GM04503 (cell line): ENCODE measurements around the gene TMEM54.

Source experiments
- DNase-seq: peaks from one replicate; pipeline ENCODE4 v3.0.0-alpha.2; 2012; ENCODE audit warnings: low read depth

Gene TMEM54, protein sequence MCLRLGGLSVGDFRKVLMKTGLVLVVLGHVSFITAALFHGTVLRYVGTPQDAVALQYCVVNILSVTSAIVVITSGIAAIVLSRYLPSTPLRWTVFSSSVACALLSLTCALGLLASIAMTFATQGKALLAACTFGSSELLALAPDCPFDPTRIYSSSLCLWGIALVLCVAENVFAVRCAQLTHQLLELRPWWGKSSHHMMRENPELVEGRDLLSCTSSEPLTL

DNA sequence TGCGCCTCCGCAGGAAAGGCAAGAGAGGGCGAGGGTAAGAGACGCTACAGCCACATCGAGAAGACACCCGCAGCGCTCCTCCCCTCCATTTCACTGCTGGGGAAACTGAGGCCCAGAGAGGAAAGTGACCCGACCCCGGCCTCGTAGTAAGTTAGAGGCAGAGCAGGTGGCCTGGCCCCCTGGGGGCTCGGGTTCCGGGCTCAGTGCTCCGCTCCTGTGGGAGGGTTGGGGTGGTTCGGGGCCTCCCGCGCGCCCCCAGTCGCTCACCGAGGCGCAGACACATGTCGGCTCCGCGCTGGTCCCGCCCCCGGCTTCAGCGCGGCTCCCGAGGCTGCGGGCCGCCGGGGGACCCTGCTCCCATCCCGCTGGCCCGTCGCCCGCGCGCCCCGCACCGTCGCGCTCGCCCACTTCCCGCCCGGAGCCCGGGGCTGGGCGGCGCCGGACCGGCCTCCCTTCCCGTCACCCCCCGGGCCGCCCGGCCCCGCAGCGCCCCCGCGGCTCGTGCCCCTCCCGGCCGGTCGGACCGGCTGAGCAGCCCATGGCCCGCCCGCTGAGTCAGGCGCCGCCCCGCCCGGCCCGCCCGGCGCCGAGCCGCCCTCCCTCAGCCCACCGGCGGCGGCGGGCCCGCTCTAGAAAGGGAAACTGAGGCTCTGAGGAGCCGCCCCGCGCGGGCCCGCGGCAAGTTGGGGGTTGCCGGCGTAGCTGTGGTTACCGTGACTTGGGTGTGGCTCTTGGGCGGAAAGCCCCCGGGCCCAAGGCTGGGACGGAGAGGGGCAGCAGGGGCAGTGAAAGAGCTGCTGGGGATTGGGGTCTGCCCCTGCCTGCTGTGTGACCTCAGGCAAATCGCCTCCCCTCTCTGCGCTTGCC lies at the start of gene TMEM54:
Gene TMEM54 (minus strand): TSS at position 434 of the 867 bp plus-strand sequence. CDS start 151 bp downstream, at position 283.
- no peak for DNase-seq

DNA sequence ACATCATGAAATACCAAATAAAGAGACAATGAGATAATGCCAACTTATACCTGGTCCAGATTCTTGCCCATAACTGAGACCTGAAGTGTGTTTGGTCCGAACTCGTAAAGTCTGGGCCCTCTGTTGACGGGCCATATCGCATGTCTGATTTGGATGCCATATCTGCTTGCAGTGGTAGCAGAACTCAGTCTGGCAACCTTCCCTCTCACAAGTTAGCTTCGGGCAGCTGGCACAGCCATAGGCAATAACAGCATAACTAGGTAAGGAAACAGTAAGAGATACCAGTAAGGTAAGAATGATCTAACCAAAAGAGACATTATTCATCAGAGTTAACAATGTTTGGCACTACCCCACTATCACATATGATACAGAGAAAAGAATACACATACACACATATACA lies 48.3 kb upstream of the TMEM54 start:
- no peak for DNase-seq

DNA sequence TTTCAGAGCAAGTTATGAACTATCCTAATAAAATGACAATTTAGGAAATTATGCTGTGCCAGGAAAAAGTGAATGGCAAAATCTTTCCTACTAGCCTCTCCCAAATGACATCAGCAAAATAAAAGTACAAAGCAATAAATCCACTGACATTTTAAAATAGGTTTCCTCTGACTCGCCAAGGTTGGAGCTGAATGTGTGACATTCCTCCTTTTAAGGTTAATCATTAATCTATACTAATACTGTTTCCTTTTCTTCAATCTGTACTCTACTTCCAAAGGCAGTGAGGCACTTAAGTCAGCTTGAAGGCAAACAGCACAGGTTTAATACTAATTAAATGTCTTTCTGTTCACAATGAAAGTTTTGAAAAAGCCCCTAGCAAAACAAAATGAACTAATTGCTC lies 47.7 kb upstream of the TMEM54 start:
- DNase-seq, result no peak

DNA sequence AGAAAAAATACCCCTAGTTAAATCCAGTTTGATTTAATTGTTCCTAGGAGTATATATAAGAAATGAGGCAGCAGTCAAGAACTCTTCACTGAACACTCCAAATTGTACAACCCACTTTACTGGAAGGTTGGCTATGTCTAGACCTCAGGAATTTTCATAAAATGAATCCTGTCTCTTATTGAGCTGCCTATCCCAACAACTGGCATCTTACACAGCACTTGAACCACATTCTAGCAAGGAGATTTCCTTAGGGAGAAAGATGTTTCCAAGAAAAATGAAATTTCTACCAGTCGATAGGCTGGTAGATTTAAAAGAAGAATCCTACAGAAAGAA lies 47.2 kb upstream of the TMEM54 start:
- no peak for DNase-seq

DNA sequence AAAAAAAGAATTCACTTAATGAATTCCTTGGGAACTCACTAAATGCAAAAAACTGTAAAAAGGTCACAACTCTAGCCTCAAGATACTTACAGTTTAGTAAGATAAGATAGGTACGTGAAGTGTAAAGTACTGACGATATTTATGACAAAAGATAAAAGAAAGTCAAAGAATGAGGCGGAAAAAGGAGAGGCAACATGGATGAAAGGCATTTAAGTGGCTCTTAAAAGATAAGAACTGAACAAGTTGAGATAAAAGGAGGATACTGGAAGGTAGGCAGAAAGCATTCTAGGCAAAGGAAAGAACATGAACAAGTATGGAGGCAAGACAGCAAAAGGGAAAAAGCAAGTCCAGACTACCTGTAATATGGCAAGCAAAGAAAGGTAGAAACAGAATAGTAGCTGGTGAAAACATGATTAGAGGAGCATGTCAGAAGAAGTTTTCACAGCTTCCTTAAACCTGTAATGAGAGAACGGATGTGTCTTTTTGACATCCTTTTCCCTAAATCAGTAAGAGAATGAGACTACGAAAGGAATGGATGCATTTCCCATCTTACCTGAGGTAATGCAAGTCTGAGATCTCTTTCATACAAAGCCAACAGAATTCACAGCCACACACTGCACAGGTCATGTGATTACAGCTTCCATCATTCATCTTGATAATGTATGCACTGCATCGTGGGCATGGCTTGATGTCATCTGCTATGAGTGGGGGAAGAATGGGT lies 46.6 kb upstream of the TMEM54 start:
- no peak for DNase-seq

DNA sequence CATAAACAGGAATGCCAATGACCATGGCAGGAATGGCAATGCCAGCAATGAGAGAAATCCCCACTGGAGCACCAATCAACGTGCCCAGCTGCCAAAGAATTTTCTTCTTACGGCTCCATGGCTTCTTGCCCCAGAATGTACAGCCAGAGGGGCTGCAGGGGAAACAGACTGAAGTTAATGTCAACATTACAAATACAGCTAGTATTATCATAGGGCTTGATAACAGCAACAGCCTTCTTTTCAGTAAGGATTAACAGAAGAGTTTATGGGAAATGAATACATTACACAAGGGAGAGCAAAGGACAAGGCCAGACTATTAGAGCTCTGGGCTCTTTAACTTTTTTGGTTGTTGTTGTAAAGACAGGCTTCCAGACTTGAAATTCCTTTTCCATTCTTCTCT lies 45.2 kb upstream of the TMEM54 start:
- DNase-seq, result no peak

DNA sequence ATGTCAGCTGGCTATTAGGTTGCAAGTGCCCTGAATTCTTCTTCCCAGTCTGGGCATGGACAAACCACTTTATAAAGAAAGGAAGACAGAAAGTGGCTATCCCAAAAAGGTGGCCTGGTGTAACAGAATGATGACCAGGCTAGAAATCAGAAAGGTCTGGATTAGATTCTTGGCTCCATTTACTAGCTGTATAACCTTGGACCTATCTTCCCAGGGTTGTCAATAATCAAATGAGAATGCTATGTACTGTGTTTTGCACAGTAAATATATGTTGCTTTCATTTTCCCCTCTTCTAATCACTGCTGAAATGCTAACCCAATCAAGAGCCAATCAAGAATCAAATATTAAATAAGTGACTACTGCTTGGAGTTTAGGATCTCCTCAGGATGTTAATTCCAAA lies 43.0 kb upstream of the TMEM54 start:
- DNase-seq, result no peak

DNA sequence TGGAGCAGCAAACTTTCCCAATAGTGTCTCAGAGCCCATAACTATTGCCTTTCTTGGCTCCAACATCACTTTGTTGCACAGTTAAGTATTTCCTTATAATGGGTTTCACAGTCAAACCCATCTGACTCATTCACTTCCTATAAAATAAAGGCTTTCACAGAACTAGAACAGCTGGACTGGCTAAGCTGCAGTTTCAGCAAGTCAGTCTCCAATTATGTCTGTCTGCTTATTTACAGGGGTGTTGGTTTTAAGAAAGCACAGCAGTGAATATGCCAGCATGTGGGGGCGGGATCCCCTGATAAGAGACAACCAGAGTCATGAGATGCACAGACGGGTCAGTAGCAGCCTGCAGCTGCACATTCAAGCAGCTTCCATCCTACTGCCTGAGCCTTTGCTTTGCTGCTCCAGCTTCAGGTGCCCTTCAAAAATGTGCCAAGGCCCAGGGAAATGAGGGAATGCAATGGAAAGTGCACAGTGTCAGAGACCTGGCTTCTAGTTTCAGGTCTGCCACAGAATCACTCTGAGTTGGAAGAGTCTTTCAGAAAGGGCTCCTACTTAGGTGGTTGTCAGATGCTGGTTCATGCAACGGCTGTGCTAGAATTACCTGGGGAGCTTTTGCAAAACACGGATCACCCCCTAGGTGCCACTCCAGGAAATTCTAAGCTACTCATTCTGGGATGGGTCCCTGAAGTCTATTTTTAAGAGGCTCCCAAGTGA lies 38.6 kb upstream of the TMEM54 start:
- peak; percentile 75 for DNase-seq

DNA sequence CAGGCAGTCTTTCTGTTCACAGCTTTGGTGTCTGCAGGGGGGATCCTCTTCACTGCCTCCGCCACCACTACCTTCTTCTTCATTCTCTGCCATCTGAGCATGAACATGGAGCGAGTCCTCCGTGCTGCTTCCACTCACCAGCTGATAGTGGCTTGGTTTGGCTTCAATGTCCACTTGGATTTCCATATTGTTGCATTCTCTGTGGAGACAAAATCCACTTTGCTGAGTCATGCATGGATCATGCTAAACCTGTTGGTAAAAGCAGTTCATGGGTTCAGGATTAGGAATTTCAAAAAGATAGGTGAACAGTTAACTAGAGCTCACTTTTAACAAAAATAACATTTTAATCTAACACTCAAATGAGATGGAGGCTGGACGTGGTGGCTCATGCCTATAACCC lies 35.9 kb upstream of the TMEM54 start:
- no peak for DNase-seq

DNA sequence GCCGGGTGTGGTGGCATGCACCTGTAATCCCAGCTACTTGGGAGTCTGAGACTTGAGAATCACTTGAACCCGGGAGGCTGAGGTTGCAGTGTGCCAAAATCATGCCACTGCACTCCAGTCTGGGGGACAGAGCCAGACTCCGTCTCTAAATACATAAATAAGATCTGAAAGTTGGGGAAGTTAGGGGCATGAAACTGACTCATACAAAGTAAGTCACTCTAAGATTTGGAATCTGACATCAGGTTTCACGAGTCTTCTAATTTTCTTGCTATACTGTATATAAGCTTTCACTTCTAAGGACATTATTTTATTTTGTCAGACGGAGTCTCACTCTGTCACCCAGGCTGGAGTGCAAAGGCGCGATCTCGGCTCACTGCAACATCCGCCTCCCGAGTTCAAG lies 33.3 kb upstream of the TMEM54 start:
- no peak for DNase-seq

DNA sequence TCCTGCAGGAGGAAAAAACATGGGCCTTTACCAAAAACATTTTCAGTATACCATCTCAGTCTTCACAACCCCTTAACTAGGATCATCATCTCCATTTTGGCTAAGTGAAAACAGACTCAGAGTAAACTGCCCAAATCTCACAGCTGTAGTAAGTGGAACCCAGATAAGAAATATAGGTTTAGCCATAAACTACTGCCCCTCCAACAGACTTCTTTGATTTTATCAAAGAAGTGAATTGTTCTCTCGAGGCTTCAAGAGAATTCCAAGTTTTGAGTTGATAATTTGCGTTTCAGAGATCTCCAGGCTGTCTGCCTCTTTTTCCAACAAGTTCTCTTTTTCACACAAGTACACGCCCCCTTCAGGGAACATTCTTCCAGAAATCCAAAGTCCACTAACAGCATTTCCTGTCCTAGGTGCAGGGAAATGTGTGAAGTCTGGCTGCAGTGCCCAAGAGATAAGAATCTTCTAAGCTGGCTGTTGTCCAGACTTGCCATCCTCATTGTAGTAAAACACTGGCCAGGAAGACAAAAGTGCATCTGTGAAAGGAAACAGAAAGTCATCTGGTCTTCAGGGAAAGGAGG lies 32.6 kb upstream of the TMEM54 start:
- DNase-seq, result no peak

DNA sequence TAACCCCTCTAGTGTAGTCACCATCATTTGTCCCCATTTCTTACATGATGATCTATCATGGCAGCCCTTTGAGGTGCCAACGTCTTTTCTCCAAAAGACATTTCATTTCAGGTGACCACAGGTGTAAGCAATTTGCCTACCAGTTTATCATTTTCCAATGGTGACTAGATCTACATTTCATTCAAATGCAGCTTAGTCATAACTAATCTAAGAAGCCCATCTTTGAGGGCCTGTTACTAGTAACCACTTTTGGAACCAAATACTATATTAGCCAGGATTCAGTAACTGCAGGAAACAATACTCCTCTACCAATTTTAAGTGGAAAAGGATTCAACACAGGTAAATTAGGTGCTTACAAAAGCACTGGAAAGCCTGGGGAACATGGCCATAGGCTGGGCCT lies 30.6 kb upstream of the TMEM54 start:
- no peak for DNase-seq

DNA sequence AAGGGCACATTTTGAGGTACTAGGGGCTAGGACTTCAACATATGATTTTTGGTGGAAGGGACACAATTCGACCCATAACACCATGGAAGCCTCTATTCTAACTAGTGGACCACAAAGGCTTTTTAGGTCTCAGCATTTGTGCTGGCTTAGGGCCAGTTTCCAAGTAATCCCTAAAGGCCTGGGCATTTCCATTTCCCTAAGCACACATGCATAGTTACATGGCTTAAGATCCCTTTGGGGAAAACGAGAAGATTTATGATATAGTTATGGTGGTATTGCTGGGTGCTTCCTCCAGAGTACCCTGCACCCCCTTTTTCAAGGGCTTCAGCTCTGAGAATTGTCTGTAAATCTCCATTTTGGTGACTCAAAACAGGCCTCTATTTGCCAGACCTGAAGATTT lies 28.2 kb upstream of the TMEM54 start:
- DNase-seq, result no peak

DNA sequence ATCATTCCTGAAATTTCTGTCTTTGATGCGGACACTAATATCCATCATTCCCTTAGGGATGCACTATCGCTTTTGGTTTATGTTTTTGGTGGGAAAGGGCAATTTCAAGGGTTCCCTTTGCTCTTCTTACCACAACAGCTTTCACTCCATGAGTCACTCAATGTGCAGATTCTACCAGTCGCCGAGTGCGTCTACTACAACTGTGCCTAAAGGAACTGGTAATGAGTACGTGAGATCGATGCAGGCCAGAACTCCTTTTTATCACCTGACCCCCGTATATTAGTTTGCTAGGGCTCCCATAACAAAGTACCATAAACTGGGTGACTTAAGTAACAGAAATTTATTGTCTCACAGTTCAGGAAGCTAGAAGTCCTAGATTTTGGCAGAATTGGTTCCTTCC lies 27.5 kb upstream of the TMEM54 start:
- no peak for DNase-seq

DNA sequence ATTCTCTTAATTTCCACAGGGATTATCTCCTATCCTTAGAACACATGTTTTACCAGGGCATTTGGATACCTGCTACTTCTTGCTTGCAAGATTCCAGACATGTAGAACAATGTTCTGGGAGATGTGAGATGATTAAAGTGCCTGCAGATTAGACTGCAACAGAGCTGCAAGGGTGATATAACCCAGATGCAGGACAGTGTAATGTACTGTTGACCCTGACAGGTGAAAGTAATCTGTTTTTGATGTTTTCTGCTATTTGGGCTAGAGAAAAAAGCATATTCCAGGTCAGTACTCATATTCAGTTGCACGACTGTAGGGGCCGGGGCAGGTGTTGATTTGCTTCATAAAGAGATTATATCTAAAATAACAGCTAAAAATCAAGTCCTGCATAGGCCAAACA lies 27.1 kb upstream of the TMEM54 start:
- DNase-seq, result no peak

DNA sequence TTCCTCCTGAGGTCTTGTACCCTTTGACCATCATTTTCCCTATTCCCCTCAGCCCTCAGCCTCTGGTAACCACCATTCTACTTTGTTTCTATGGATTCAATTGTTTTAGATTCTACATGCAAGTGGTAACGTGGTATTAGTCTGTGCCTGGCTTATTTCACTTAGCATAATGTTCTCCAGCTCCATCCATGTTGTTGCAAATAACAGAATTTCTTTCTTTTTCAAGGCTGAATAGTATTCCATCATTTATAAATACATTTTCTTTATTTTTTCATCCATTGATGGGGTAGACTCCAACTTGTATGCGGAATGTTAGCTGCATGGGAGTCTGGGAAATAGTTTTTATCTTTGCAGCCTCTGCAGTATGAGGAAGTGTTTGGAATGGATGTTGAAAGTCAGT lies 26.3 kb upstream of the TMEM54 start:
- no peak for DNase-seq

DNA sequence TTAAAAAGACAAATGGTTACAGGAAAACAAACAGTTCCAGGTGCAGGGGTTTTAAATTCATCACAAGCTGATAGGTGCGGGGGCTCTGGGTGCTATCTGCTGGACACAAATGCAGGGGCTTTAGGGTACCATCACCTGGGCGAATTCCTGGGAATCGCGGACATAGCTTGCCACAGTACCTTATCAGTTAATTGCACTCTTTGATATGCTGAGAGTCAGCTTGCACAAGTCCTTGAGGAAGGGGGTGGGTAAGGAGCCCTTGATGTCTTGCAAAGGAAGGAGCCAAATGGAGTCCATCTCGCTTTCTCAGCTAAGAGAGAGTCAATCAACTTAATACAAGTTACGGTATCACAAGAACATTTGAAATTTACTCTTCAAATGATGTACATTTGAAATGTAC lies 25.4 kb upstream of the TMEM54 start:
- DNase-seq, result no peak

DNA sequence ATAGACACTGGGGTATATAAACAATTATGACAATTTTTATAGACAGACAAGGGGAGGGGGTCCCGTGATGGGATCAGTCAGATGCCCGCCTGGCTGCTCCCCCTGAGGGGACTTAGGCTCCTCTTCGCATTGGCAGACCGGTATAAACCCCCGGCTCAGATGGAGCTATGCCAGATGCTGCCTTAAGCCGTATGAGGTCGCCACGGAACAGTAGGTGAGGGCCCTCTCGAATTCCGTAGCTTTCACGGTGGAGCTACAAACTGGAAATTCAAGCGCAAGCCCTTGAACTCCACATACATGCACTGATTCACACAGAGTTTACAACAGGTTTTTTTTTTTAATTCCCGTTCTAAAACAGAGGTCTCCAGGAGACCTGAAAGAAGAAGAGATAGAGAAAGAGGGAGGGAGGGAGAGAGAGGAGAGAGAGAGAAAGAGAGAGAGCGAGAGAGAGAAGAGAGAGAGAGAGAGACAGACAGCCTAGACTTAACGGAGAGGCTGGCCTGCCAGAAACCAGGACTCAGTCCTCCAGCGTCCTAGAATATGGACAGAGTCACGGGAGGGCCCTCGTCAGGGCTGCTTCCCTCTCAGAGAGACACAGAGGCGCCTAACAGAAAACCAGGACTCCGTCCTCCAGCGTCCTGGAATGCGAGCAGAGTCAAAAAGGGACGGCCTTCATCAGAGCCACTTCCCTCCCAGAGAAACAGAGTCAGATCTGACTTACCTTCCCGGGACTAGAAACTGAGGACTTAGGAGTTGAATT lies 24.4 kb upstream of the TMEM54 start:
- DNase-seq, result no peak

DNA sequence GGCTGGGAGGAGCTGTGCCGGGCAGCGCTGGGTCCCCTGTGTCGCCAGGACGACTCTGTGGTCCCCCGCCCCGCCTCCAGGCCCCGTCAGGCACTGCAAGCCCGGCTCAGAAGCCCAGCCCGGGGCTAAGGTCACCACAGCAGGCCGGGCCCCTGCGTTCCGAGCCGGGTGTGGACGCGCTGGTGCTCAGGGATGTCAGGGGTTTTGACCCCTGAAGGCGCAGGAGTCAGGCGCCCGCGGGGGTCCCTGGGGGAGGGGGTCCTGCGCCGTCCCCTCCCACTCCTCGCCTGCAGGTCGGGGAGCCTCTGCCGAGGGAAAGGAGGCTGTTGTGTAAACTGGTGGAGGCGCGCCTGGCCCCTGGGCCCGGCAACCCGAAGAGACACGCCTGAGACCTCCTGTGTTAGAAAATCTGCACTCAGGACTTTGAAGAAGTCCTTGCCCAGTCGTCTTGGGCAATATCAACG lies 23.7 kb upstream of the TMEM54 start:
- no peak for DNase-seq

DNA sequence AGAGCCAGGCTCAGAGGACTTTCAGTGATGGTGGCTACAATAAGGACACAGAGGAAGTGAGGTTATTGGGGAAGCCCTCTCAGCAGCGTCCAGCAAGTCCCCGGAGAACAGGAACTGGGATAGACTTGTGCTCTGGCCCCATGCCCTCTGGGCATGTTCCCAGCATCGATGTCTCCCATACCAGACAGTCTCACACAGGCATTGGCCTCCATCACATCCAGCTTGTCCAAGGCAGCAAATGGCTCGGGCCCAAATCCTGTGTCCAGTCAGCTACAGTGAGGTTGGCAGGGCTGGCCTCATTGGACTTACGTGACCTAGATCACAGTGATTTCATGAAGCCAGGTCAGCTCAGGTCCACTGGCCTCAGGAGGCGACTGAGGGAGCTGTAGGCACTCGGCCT lies 19.6 kb upstream of the TMEM54 start:
- DNase-seq, result no peak
